AG04449 (cell line): ENCODE data around the gene STXBP4.

ENCODE experiments used
- CTCF ChIA-PET: fragments of 350-600 bp; formaldehyde crosslinking; extraction: SDS; loops from one replicate; lab custom pipeline; 2021; ENCODE audit warnings: antibody characterized with exemption; lab: Yijun Ruan, JAX
- POLR2A ChIA-PET: fragments of 400-600, 350-600 bp; formaldehyde crosslinking; extraction: SDS; loops from one replicate; lab custom pipeline; 2020; ENCODE audit warnings: antibody characterized with exemption, inconsistent platforms; lab: Yijun Ruan, JAX
- DNase-seq: peaks from one replicate; pipeline ENCODE4 v3.0.0-alpha.2; 2010; ENCODE audit warnings: low read depth, low spot score
- H3K4me3 ChIP-seq: 2 replicates; pipeline ENCODE4 v1.5.1; 2011; ENCODE audit warnings: low read depth, mild to moderate bottlenecking, control low read depth, low read length
- TF ChIP-seq, protein P1 (sequence below): IDR thresholded peaks from one replicate; pipeline ENCODE4 v1.5.1; 2011; ENCODE audit warnings: mild to moderate bottlenecking, moderate library complexity, low read length, control low read depth, inconsistent platforms; ENCODE audit not compliant: insufficient read depth; ENCODE audit errors: missing control alignments

STXBP4 gene

DNA sequence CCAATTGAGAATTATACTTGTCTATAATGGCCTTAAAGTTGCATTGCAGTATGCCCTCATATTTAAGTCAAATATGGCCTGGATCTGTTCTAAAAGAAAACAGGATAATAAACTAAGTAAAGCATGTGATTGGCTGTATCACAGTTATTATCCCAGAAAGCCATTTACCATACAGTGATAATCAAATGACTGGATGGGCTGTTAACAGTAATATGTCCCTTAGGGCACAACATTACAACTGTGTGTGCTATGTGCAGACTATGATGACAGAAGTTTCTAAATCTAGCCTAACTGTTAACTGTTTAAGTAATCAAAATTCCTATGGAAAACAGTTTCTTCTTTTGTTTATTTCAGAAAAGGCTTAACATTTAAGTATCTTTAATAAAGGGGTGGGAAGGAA is 145.7 kb downstream of the STXBP4 start:
- no peak for DNase-seq
- H3K4me3 ChIP-seq = no peak overlapping the region
- ChIA-PET CTCF (no interaction called here), POLR2A (no interaction called here)
- TF ChIP-seq, protein P1, sequence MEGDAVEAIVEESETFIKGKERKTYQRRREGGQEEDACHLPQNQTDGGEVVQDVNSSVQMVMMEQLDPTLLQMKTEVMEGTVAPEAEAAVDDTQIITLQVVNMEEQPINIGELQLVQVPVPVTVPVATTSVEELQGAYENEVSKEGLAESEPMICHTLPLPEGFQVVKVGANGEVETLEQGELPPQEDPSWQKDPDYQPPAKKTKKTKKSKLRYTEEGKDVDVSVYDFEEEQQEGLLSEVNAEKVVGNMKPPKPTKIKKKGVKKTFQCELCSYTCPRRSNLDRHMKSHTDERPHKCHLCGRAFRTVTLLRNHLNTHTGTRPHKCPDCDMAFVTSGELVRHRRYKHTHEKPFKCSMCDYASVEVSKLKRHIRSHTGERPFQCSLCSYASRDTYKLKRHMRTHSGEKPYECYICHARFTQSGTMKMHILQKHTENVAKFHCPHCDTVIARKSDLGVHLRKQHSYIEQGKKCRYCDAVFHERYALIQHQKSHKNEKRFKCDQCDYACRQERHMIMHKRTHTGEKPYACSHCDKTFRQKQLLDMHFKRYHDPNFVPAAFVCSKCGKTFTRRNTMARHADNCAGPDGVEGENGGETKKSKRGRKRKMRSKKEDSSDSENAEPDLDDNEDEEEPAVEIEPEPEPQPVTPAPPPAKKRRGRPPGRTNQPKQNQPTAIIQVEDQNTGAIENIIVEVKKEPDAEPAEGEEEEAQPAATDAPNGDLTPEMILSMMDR = no peak

DNA sequence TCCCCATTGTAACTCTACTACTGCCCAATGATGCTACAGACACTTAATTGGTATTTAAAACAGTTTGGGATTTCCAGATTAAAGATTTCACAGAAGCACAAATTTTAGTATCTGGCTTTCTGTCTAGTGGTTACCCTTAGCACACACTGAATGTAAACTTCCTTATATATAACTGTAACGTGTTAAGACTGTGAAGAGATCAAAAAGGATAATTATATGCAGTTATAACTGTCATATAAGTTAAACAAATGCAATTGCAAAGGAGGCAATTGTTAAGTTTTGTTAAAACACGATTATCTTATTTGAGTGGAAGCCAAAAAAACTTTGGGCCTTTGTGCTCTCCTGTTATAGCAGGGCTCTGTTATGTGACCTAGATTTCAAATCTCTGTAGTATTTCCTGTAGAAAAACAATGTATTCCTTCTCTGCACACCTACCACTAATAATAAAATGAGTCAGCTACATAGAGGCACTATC is 147.9 kb downstream of the STXBP4 start:
- ChIA-PET POLR2A (no interaction called here), CTCF (no interaction called here)
- no peak overlapping the region for H3K4me3 ChIP-seq
- TF ChIP-seq, protein P1 = no peak
- no peak for DNase-seq

DNA sequence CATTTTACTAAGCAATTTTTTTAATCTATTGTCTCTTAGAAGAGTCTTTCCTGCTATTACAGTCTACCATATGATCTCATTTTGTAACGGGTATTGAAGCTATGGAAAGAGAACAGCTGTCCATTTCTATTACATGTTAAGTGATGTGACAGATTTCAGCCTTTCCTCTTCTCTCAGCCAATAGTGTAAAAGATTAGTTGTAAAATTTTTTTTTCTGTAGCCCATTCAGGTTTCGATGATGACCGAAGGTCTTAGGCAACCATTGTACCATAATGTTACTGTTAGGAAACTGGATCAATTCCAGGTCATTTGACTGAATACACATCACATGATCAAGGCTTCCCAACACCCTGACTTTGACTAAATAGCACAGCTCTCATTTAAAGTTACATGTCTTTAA is 148.6 kb downstream of the STXBP4 start:
- TF ChIP-seq, protein P1 = no peak

DNA sequence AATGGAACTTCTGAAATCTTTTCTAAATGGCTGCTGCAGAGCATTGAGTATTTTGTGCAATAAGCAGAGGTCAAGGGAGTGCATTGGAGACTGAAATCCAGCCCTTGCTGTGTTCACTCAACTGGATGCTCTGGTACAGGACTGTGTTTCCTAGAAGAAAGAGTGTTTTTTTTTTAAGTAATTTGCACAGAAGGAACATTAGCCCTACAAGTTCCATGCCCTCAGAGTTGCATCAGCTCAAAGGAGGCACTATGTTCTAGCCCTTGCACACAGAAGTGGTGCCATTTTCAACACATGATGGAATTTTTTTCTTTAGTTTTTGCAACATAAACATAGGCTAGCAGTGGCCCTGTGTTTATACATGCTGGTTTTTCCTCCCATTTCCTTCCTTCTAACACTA is 152.1 kb downstream of the STXBP4 start:
- ChIA-PET POLR2A (no interaction called here), CTCF (no interaction called here)
- no peak for DNase-seq
- H3K4me3 ChIP-seq = no peak overlapping the region
- TF ChIP-seq, protein P1 = no peak

More for the DNA sequence above, 148.6 kb downstream of the STXBP4 start:
- no peak overlapping the region for H3K4me3 ChIP-seq
- DNase-seq = no peak
- ChIA-PET CTCF (no interaction called here), POLR2A (no interaction called here)

DNA sequence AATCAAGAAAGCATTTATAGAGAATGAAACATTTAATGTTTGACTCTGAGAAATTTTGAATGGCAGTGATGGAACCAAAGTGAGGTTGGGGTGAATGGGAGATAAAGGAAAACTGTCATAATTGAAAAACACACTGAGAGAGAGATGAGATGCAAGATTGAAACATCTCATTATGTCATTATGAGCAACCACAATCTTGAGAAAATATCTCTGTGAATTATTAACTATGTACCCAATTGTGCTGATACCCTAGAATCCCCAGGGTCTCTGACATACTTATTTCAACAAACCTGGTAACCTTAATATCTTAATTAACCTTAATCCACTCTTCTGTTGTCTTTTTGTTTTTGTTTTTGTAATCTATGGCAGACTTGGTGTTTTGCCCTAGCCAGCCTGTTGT is 152.7 kb downstream of the STXBP4 start:
- H3K4me3 ChIP-seq = no peak overlapping the region
- TF ChIP-seq, protein P1 = no peak
- ChIA-PET POLR2A (no interaction called here), CTCF (no interaction called here)
- DNase-seq = no peak

DNA sequence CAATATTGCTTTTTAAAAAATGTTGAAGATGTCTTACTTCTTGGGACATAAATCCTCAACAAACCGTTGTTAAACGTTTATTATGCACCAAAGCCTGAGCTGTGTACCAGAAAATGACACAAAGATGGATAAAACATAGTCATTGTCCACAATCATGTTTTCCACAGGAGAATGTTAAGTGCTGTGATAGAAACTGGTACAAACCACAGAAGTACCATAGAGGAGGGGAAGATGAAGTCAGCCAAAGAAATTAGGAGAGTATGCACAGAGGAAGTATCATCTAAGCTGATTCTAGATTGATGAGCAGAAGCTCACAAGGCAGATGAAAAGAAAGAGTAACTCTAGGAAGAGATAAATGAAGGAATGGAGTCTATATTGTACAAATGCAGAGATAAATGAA is 153.5 kb downstream of the STXBP4 start:
- no peak overlapping the region for H3K4me3 ChIP-seq

More for the DNA sequence above, 153.5 kb downstream of the STXBP4 start:
- CTCF ChIA-PET = no interaction called here
- DNase-seq = no peak
- POLR2A ChIA-PET = no interaction called here
- TF ChIP-seq, protein P1 = no peak
